H9 (cell line): ENCODE results near the gene CA5A. TPM values are rescaled to one million over a fixed set of nuclear protein-coding genes. Genes with fewer than 3 reads are reported as not detected.

Experiments
- DNase-seq: peaks from one replicate; pipeline ENCODE4 v3.0.0-alpha.2; 2017
- H2AFZ ChIP-seq: one replicate; pipeline ENCODE4 v1.6.1; 2013; ENCODE audit warnings: mild to moderate bottlenecking, low read length, control low read depth, moderate library complexity
- H2AK5ac ChIP-seq: 2 replicates; pipeline ENCODE4 v1.6.1; 2013; ENCODE audit warnings: low read length, control low read depth, mixed read lengths; ENCODE audit not compliant: insufficient read length
- H2BK120ac ChIP-seq: one replicate; pipeline ENCODE4 v1.6.1; 2013; ENCODE audit warnings: low read depth, mild to moderate bottlenecking, low read length, control low read depth, inconsistent platforms; ENCODE audit not compliant: poor library complexity, severe bottlenecking
- H2BK12ac ChIP-seq: 2 replicates; pipeline ENCODE4 v1.6.1; 2013; ENCODE audit warnings: low read length, control low read depth, mixed read lengths, low read depth; ENCODE audit not compliant: insufficient read length
- H2BK15ac ChIP-seq: 2 replicates; pipeline ENCODE4 v1.6.1; 2013; ENCODE audit warnings: low read depth, low read length, control low read depth
- H2BK20ac ChIP-seq: one replicate; pipeline ENCODE4 v1.6.1; 2013; ENCODE audit warnings: low read depth, mild to moderate bottlenecking, low read length, control low read depth, inconsistent platforms; ENCODE audit not compliant: poor library complexity, severe bottlenecking
- H2BK5ac ChIP-seq: 2 replicates; pipeline ENCODE4 v1.6.1; 2013; ENCODE audit warnings: low read length, control low read depth, mixed read lengths; ENCODE audit not compliant: insufficient read length
- H3K14ac ChIP-seq: 2 replicates; pipeline ENCODE4 v1.6.1; 2013; ENCODE audit warnings: low read length, control low read depth; ENCODE audit not compliant: insufficient read depth
- H3K18ac ChIP-seq: 2 replicates; pipeline ENCODE4 v1.6.1; 2013; ENCODE audit warnings: low read depth, mild to moderate bottlenecking, mixed read lengths, low read length, control low read depth; ENCODE audit not compliant: insufficient read length
- H3K23ac ChIP-seq: 2 replicates; pipeline ENCODE4 v1.6.1; 2013; ENCODE audit warnings: low read length, control low read depth, mixed read lengths, low read depth; ENCODE audit not compliant: insufficient read length
- H3K23me2 ChIP-seq: 2 replicates; pipeline ENCODE4 v1.6.1; 2013; ENCODE audit warnings: low read depth, mild to moderate bottlenecking, mixed read lengths, low read length, control low read depth; ENCODE audit not compliant: insufficient read length, poor library complexity, severe bottlenecking
- H3K27ac ChIP-seq: 2 replicates; pipeline ENCODE4 v1.5.1; 2013; ENCODE audit warnings: low read length, control low read depth, mixed read lengths, low read depth; ENCODE audit not compliant: insufficient read length
- H3K27me3 ChIP-seq: 2 replicates; pipeline ENCODE4 v1.6.1; 2013; ENCODE audit warnings: low read length, control low read depth, inconsistent platforms; ENCODE audit not compliant: insufficient read depth
- H3K4ac ChIP-seq: 2 replicates; pipeline ENCODE4 v1.6.1; 2013; ENCODE audit warnings: low read depth, mild to moderate bottlenecking, control low read depth, inconsistent platforms, low read length, moderate library complexity
- H3K4me1 ChIP-seq: 2 replicates; pipeline ENCODE4 v1.6.1; 2013; ENCODE audit warnings: low read length, control low read depth, inconsistent platforms; ENCODE audit not compliant: insufficient read depth
- H3K4me2 ChIP-seq: 2 replicates; pipeline ENCODE4 v1.6.1; 2013; ENCODE audit warnings: low read length, control low read depth, mixed read lengths; ENCODE audit not compliant: insufficient read length, insufficient read depth
- H3K56ac ChIP-seq: 2 replicates; pipeline ENCODE4 v1.6.1; 2013; ENCODE audit warnings: low read depth, mild to moderate bottlenecking, mixed read lengths, low read length, control low read depth; ENCODE audit not compliant: insufficient read length
- H3K79me1 ChIP-seq: 2 replicates; pipeline ENCODE4 v1.6.1; 2013; ENCODE audit warnings: low read depth, mild to moderate bottlenecking, moderate library complexity, low read length, control low read depth, inconsistent platforms; ENCODE audit not compliant: insufficient read depth, poor library complexity, severe bottlenecking
- H3K79me2 ChIP-seq: 2 replicates; pipeline ENCODE4 v1.6.1; 2013; ENCODE audit warnings: low read length, control low read depth, inconsistent platforms; ENCODE audit not compliant: insufficient read depth
- H3K9ac ChIP-seq: 2 replicates; pipeline ENCODE4 v1.6.1; 2013; ENCODE audit warnings: low read length, control low read depth, mixed read lengths; ENCODE audit not compliant: insufficient read length; ENCODE audit errors: extremely low read depth
- H3K9me3 ChIP-seq: one replicate; pipeline ENCODE4 v1.6.1; 2013; ENCODE audit warnings: low read depth, low read length, inconsistent platforms; ENCODE audit not compliant: control insufficient read depth
- H3T11ph ChIP-seq: one replicate; pipeline ENCODE4 v1.6.1; 2013; ENCODE audit warnings: mild to moderate bottlenecking, low read length, control low read depth, inconsistent platforms
- H4K20me1 ChIP-seq: one replicate; pipeline ENCODE4 v1.6.1; 2013; ENCODE audit not compliant: control insufficient read depth, insufficient read length, insufficient read depth
- H4K5ac ChIP-seq: 2 replicates; pipeline ENCODE4 v1.6.1; 2013; ENCODE audit warnings: low read depth, mild to moderate bottlenecking, mixed read lengths, low read length, control low read depth; ENCODE audit not compliant: insufficient read length
- H4K8ac ChIP-seq: replicated peaks from 2 replicates; pipeline ENCODE4 v1.6.1; 2013; ENCODE audit warnings: low read length, control low read depth, mixed read lengths, low read depth; ENCODE audit not compliant: insufficient read length
- H4K91ac ChIP-seq: 2 replicates; pipeline ENCODE4 v1.6.1; 2013; ENCODE audit warnings: low read depth, mild to moderate bottlenecking, moderate library complexity, mixed read lengths, low read length, control low read depth; ENCODE audit not compliant: insufficient read length
- H3K27ac Mint-ChIP-seq, 3 experiments: 2 replicates in 2 of 3; 3 replicates in 1 of 3; pipeline ENCODE4 v1.8.0; 2020 to 2021; ENCODE audit warnings: mixed read lengths in 3 of 3, mild to moderate bottlenecking in 1 of 3, moderate library complexity in 1 of 3
- H3K27me3 Mint-ChIP-seq: 2 replicates; pipeline ENCODE4 v1.8.0; 2021; ENCODE audit warnings: low read depth, mild to moderate bottlenecking, moderate library complexity, mixed read lengths
- H3K36me3 Mint-ChIP-seq, 3 experiments: 2 replicates in 2 of 3; 3 replicates in 1 of 3; pipeline ENCODE4 v1.8.0; 2020 to 2021; ENCODE audit warnings: low read depth in 3 of 3, mixed read lengths in 3 of 3; ENCODE audit not compliant: insufficient read depth in 1 of 3
- H3K4me1 Mint-ChIP-seq, 2 experiments: 2 replicates each; pipeline ENCODE4 v1.8.0; 2020; ENCODE audit warnings: mixed read lengths in 2 of 2
- H3K4me3 Mint-ChIP-seq, 2 experiments: 2 replicates in 1 of 2; 3 replicates in 1 of 2; pipeline ENCODE4 v1.8.0; 2020 to 2021; ENCODE audit warnings: mild to moderate bottlenecking in 2 of 2, mixed read lengths in 2 of 2, moderate library complexity in 1 of 2
- H3K9me3 Mint-ChIP-seq, 2 experiments: 2 replicates in 1 of 2; 3 replicates in 1 of 2; pipeline ENCODE4 v1.8.0; 2020; ENCODE audit warnings: mild to moderate bottlenecking in 2 of 2, mixed read lengths in 2 of 2, moderate library complexity in 1 of 2
- WGBS: extraction: QIAGEN DNeasy Blood & Tissue Kit; methylation state at CpG from one replicate; pipeline ENCODE4 v1.1.7; 2013; ENCODE audit warnings: missing lambda C conversion rate, low lambda C conversion rate, mixed read lengths; ENCODE audit not compliant: insufficient read length; ENCODE audit errors: extremely low coverage; 5-methylcytosine and 5-hydroxymethylcytosine counted together
- total RNA-seq: library from RNA; stranded (reverse); gene quantifications from 2 replicates; pipeline ENCODE4 v1.2.1, GENCODE V29; 2021
- TF ChIP-seq, protein P1 (sequence below): fragments of 200-600 bp; sonication (generic); conservative IDR thresholded peaks from 3 replicates; pipeline ENCODE4 v1.8.0; 2021; ENCODE audit warnings: antibody characterized with exemption, mild to moderate bottlenecking

CA5A gene
- total RNA-seq, 1 experiment from 2014 or later: not detected

DNA sequence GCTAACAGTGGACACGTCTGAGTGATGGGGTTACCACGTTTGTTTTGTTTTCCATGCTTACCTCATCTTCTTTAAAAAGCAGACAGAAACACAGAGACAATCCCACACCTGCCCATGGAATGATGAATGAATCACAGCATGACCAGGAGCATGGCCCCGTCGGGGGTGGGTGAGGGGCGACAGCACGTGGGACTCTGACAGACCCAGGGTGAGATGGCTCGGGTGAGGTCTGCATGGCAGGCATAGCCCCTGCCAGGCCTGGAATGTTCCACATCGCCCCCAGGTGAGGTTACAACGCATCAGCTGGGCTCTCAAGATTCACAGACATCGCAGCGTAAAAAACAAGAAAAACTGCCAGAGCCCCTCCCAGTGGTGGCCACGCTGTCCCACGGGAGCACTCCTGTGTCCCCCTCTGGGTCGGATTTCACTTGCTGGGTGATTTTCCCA lies 85.2 kb downstream of the CA5A start:
- Histone ChIP-seq H3K9me3 (no peaks in the 10 kb centered on the region), H4K91ac (no peak overlapping the region), H3K18ac (no peak overlapping the region), H4K20me1 (peaks cover 2% of the 10 kb centered on the region), H3K4me2 (no peak overlapping the region), H3K4ac (no peak overlapping the region), H2BK20ac (no peak overlapping the region), H3T11ph (no peak overlapping the region), H3K79me1 (no peaks in the 10 kb centered on the region), H2BK120ac (no peak overlapping the region), H4K8ac (no peak overlapping the region), H3K9ac (no peak overlapping the region), H3K27me3 (no peaks in the 10 kb centered on the region), H3K14ac (no peak overlapping the region; the same call in 1 of the 2 replicates), H2BK15ac (no peak overlapping the region), H4K5ac (no peak overlapping the region), H3K79me2 (no peaks in the 10 kb centered on the region; the same call in 1 of the 2 replicates), H3K4me1 (no peaks in the 10 kb centered on the region; the same call in 1 of the 2 replicates), H2AFZ (no peak overlapping the region), H2BK5ac (no peak overlapping the region), H3K23ac (no peak overlapping the region), H3K56ac (no peak overlapping the region), H3K27ac (no peak overlapping the region), H3K23me2 (no peaks in the 10 kb centered on the region), H2BK12ac (no peak overlapping the region), H2AK5ac (no peak overlapping the region)
- no peak overlapping the region for H3K4me3 Mint-ChIP-seq
- WGBS: no CpG with 5 or more reads among the region's 14 CpGs
- H3K27me3 Mint-ChIP-seq: no peaks in the 10 kb centered on the region; the same call in 1 of the 2 replicates
- peaks cover 24 to 67% (median 41%) of the 10 kb centered on the region in 3 experiments for H3K36me3 Mint-ChIP-seq
- TF ChIP-seq, protein P1, sequence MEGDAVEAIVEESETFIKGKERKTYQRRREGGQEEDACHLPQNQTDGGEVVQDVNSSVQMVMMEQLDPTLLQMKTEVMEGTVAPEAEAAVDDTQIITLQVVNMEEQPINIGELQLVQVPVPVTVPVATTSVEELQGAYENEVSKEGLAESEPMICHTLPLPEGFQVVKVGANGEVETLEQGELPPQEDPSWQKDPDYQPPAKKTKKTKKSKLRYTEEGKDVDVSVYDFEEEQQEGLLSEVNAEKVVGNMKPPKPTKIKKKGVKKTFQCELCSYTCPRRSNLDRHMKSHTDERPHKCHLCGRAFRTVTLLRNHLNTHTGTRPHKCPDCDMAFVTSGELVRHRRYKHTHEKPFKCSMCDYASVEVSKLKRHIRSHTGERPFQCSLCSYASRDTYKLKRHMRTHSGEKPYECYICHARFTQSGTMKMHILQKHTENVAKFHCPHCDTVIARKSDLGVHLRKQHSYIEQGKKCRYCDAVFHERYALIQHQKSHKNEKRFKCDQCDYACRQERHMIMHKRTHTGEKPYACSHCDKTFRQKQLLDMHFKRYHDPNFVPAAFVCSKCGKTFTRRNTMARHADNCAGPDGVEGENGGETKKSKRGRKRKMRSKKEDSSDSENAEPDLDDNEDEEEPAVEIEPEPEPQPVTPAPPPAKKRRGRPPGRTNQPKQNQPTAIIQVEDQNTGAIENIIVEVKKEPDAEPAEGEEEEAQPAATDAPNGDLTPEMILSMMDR: no peak
- H3K27ac Mint-ChIP-seq: peak overlapping the region; percentile 28 to 72 (median 35); a peak in 2 of 7 replicates
- no peak for DNase-seq
- H3K4me1 Mint-ChIP-seq: peaks cover 20 to 53% of the 10 kb centered on the region in 2 experiments
- H3K9me3 Mint-ChIP-seq: peaks cover 0 to 3% of the 10 kb centered on the region in 2 experiments; a peak in 1 of 5 replicates
